Astrocyte of the hippocampus (primary cell): Measurements from ENCODE around the gene IQCK.
"Not testable (repeated sequence)": the region's sequence is repeated elsewhere in the genome, so short reads cannot be mapped to it uniquely, and the experiment has no call there.

Experiments
- DNase-seq: peaks from one replicate; pipeline ENCODE4 v3.0.0; 2011; ENCODE audit warnings: low read depth, low spot score

Gene IQCK

DNA sequence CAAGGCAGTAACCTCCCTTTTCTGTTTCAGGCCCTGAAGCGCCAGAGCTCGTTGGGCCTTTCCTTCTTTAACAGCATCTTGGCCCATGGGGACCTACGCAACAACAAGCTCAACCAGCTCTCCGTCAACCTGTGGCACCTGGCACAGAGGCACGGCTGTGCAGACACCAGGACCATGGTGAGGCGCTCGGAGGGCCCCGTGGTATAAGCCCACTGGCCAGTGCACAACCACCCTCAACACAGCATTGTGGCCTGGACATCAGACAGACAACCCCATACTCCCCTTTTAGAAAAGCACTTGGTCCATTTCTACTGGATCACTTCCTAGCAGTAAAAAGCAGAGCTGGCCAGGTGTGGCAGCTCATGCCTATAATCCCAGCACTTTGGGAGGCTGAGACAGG, 18.6 kb upstream of the IQCK start:
- DNase-seq = no peak

DNA sequence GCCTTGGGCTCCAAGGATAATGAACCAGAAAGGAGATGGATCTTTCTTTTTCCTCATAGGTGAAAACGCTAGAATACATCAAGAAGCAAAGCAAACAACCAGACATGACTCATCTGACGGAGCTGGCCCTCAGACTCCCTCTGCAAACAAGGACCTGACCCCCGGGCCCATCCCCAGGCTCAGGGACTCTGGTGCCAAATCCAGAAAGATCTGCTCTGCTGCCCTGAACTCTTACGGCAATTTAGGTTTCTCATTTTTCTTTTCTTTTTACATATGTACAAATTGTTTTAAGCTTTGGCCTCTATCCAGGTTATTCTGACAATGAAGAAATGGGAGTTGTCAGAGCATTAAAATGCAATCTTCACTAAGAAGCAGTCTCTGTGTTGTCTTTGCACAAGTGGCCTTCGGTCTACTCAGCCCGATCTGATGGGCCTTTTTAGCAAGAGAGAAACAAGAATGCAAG, 17.7 kb upstream of the IQCK start:
- DNase-seq = peak; percentile 79

DNA sequence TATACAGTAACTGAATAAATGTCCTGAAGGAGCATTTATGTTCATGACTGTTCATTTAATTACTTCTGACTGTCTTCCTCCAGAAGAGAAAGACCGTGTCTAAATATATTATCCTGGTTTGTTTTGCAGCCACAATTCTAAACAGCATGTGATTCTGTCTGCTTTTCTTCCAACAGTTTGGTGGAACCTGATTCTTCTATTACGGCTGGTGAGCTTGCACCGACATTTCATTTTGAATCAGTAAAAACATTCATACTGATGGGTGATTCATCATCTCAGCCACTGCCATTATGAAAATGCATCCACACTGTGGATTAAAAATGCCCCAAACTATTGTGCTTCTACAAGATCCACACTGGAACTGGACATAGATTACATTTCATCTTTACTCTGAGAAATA, 17.0 kb upstream of the IQCK start:
- peak; percentile 44 for DNase-seq

DNA sequence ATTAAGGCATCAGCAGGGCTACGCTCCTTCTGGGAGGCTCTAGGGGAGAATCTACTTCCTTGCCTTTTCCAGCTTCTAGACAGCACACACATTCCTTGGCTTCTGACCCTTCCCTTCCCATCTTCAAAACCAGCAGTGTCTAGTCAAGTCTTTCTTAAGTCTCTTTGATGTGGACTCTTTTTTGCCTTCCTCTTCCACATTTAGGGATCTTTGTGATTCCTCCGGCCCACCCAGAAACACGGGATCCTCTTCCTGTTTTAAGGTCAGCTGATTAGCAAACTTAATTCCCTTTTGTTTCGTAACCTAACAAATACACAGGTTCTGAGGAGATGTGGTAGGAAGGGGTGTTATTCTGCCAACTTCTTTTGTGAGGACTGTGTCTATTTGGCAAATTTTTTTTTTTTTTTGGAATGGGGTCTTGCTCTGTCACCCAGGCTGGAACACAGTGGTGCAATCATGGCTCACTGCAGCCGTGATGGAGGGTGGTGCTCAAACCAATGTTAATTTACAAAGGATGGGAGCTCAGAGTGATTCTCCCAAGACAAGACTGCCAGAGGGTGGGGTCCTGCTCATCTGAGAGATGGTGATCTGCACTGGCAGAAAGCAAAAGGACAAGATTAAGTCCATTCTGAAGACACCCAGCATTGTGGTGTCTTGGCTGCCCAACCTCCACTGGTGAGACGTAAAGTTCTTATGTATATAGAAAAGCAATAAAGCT, 14.7 kb upstream of the IQCK start:
- no peak for DNase-seq

DNA sequence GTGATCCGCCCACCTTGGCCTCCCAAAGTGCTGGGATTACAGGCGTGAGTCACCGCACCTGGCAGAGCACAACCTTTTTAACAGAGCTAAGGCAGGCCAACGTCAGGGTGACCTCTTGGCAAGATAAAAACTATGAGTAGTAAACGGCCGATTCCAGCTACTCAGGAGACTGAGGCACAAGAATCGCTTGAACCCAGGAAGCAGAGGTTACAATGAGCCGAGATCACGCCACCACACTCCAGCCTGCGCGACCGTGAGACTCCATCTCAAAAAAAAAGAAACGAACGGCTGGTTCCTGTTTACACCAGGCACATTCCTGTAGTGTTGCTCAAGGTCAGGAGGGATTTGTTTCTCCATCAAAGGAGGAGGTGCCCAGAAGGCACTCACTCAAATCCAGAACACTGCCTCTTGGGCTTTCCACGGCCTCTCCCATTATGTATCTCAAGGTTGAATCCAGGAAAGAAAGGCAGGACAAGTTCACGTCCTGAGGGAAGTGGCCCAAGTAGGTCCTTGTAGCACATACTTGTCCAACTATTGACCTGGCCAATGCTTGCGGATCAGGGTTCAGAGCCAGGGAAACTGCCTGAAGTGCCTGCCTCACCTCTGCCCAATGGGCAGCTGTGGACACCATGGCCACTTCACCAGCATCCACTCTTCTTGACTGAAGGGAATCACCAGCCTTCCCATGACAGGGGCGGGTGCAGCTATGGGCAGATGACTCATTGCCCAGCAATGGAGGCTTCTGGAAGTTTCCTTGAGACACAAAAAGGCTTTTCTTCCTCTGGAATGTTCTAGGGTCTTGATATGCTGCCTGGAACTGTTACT, 13.5 kb upstream of the IQCK start:
- DNase-seq = peak; percentile 72

DNA sequence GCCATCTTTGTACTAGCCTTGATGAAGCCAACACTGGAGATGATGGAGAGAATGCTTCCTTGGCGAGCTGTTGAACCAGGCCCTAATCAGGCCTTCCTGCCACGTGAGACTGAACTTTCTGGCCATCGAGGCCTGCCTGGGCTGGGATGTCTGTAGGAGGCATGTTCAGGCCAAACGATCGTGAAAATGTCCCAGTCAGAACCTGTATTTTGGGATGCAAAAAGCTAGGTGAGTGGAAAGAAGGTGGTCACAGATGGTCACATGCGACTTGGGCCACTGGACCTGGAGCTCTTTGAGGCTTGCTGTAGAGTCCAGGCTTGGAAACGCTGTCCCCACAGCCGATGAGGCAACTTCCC, 12.9 kb upstream of the IQCK start:
- no peak for DNase-seq

DNA sequence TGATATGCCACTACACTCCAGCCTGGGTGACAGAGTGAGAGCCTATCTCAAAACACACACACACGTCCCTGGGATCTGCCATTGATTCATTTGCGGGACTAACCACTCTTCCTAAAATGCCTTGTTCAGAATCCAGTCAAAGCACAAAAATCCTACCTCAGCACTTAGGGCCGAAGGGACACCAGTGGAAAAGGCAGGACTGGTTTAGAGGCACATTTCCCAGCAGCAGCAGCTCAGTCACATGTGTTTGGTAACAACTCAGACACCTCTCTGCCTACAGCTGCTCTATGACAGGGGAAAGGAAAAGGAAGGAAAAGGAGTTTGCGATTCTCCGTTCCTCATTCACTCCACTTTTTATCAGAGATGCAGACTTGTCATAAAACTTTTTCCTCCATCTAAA, 12.2 kb upstream of the IQCK start:
- DNase-seq = no peak

DNA sequence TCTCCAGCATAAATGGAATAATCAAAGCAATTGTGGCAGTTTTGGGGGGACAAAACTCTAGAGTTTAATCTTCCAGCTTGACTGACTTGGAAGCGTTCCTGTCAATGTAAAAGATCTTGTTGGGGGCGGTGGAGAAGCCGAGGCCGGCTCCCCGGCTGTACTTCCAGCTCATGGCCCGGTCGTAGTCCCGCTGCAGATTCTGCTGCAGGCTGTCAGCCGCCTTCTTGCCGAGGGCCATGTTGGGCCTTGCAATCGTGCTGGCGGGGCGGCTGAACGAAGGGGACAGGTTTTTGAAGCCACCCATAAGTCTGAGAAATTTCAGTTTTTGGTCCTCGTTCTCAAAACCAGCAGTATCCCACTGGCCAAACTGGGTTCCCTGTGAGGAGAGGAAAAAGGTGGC, 11.2 kb upstream of the IQCK start:
- DNase-seq = no peak

DNA sequence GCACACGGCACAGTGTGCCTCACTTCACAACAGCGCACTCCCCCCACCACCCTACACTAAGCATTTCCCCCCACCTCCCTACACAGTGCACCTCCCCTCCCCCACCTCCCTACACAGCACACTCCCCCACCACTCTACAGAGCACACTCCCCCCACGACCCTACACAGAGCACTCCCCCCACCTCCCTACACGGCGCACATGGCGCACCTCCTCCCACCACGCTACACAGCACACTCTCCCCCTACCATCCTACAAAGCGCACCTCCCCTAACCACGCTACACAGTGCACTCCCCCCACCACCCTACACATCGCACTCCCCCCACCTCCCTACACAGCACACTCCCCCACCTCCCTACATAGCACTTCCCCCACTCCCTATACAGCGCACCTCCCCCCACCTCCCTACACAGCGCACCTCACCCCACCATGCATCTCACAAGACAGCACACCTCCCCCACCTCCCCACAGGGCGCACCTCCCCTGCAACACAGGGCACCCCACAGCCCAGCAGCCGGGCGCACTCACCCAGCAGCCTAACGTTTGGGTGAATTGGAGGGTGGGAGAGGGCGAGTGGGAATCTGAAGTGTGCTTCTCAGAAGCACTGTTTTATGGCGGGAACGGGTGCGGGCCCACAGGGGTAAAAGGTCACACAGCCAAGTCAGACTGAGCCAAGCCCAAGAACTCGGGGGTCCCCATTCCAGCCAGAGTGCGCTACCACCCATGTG, 10.3 kb upstream of the IQCK start:
- no peak for DNase-seq

DNA sequence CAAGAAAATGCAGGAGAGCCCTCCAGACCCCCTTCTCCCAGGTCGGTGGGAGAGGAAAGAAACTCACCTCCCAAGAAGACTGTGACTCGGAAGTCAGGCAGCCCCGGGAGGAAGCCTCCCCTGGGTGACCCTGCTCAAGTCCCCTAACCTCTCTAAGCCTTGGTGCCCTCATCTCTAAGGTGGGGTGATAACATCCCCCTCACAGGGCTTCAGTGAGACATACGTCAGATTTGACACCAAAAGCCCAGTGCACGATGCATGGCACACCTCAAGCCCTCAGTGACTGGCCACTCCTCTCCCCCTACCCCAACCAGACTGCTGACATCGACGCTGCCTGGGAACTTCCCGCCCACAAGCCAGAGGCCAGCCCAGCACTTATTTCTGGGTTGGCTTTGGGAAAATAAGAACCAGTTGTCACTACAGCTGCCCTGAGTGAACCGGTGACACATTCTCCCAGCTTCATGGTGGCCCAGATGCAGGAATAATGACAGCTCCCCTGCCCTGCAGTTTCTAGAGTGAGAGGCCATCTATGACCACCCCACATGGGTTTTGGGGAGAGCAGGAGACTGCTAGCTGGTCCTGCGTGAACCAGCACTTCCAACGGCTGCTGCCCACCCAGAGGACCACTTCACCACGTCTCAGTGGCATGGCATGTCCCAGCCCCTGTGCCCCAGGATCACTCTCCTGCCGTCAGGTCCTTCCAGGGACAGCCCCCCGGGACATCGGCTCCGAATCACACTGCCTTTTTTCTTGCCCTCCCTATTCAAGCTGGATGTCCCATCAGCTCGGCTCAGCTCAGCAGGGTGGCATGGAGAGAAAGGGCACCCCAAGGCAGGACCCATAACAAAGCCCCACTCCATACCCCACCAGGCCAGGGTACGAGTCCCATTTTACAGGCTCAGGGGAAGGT, 9.5 kb upstream of the IQCK start:
- no peak for DNase-seq

DNA sequence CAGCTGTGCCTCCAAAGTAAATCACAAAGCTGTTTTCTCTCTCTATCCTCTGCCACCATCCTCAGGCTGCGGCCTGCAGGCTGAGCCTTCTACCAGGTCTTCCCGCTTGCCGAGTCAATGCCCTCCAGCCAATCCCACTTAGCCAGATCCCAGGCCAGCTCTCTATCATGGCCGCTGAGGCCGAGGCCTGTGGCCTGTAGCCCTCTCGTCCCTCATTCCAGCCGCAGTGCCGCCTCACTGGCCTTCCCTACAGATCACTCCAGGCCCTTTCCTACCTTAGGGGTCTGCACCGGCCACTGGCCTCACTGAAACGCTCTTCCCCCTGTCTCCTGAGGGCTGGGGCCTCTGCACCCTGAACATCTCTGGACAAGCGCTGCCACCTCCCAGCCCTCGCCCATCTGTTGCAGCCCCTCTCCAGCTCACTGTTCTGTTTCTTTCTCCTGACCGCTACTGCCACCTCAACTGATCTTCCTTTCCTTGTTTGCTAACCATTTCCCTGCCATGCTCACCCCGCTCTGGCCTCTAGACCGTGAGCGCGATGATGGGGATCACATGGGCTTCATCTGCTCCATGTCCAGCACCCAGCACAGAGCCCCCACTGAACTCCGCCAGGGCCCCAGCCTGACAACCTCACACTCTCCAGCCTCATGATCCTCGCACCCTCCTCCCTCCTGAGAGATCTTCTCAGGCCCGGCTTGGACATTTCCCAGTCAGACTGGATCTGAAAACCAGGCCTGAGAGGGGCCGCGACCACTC, 8.5 kb upstream of the IQCK start:
- DNase-seq = no peak

DNA sequence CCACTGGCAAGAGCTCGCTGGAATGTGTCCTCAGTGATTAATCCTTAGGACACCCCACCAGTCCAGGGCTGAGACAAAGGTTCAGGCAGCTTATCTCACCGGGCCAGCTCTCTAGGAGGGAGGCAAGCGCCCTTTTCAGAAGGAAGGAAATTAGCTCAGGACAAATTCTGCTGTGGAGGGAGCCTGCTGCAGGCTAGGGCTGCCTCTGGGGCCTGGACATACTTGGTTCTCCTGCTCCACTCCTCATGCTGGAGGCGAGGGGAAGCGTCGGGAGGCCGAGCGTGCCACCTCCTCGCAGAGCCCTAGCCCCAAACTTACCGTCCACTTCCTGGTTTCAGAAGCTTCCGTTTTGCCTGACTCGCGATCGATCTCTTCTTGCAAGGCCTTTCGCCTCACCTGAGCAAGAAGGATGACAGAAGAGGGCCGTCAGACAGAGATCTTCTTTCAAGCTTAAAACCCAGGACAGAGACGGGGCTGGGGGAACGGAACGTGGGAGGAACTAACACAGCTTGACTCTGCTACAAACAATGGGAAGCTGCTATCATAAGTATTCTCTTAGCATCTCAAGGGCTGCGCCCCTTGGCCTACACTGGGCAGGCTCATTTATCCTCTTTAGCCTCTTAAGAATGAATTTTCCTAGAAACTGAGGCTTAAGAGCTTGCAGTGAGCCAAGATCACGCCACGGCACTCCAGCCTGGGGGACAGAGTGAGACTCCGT, 7.7 kb upstream of the IQCK start:
- no peak for DNase-seq

DNA sequence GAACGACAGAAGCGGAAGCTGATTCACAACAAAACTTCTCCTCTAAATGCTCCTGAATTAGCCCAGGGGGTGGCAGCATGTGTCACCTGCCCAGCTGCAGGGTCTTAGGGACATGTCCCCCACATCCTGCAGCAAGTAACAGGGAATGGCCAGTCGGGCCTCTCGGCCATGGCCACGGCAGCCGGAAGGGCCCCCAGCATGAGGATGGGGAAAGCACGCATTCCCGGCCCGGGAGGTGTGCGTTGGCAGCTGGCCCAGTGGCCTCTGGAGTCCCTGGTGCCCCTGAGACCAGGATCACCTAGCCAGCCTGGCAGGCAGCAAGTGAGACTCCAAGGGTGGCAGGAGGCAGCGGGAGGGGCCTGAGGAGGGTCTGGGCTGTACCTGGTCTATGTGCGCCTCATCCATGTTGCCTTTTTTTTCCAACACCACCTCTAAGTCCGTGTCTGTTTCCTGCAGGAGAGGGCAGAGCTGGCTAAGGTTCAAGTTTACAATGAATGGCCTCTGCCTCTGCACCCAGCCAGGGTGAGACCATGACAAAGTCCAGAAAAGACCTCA, 7.0 kb upstream of the IQCK start:
- no peak for DNase-seq

DNA sequence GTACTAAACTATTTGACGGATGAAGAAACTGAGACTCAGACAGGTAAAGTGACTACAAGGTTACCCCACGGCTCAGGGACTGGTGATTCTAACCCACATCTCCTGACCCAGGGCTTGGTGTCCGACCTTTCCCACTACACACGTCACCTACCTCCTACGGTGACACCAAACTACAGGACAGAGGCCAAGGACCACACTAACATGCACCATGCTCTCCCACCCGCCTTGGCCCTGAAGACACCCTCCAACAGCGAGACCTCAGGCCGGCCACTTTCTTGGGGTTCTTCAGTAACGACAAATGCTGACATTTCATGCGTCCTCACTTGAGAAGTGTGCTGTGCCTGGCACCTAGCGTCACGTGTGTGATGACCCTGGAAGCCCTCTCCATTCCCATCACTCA, 6.4 kb upstream of the IQCK start:
- DNase-seq = no peak

DNA sequence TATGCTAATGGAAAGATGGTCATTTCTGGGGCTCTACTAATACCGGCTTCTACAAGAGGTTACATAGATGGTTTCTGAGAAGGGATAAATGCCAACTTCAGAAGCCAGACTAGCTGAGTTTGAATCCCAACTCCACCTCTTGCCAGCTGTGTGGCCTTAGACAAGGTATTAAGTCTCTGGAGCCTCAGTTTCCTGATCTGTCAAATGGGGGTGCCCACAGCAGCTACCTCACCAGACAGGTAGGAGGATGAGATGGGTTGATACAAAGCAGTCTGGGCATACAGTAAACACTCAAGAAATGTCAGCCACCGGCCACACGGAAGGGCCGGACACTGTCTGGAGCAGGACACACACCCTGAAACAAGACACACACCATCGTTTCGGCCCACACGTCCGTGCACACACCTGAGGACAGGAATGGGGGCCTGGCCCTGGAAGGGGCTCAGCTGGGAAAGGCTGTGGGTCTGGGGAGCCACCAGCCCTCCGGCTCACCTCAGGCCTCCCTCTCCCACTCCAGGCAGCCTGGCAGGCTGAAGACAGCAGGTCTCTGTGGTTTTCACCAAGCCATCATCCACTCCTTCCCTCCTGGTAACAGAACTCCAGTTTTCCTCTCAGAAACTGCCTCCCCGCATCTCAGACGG, 5.5 kb upstream of the IQCK start:
- DNase-seq = no peak

DNA sequence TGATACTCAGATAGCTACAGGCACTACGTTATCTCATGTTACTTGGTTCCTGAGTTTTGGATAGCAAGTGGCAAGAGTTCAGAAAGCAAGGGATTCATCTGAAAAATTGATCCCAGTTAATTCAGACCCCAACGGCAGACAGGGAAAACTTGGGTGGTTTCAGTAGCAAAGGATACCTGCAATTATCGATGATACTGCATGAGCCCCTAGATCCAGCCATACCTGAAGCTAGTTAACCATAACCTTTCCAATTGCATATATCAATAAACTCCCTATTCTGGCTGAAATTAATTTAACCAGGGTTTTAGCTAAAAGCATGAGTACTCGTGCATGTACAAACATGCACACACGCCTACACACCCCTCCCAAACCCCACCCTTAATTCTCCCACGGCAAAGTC, 4.4 kb upstream of the IQCK start:
- DNase-seq = no peak

DNA sequence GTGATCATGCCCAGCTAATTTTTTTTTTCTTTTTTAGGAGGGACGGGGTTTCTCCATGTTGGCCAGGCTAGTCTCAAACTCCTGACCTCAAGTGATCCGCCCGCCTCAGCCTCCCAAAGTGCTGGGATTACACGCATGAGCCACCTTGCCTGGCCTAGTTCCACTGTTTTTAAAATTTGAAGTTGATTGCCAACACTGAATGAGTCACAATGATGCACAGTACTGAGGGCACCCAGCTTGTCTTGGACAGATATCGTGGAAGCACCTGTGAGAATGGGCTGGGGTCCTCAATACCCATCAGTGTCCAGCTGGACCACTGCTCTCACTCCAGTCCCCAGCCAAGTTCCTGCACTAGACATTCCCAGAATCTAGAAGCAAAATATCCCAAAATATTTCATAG, 2.5 kb upstream of the IQCK start:
- DNase-seq = peak; percentile 28

DNA sequence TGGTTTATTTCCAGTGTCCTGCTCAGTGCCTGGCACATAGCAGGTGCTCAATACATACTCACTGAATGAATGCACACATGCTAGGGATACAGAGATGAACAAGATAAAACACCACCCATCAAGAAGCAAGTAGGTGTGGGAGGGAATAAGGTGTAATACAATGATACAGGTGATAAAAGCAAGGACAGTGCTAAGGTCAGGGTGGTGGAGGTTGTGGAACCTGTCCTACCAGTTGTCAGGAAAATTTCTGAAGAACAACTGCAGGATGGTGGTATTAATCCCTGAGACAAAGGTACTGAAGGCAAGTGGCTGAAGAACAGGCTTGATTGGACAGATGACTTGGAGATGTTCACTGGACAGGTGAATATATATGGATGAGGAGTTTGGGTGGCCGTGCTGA, 1.9 kb upstream of the IQCK start:
- DNase-seq = no peak

DNA sequence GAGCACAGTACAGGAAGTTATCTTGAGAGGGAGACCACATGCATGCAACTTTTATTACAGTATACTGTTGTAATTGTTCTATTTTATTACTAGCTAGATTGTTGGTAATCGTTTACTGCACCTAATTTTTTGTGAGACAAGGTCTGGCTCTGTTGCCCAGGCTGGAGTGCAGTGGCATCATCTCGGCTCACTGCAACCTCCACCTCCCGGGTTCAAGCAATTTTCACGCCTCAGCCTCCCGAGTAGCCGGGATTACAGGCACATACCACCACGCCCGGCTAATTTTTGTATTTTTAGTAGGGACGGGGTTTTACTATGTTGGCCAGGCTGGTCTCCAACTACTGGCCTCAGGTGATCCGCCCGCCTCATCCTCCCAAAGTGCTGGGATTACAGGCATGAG, 1.3 kb upstream of the IQCK start:
- DNase-seq = not testable (repeated sequence)
